ENCODE results near the gene HINT1.
A peak's percentile ranks its signal among the peaks of the same experiment; 100 is the strongest.
"Not testable (repeated sequence)": the region's sequence is repeated elsewhere in the genome, so short reads cannot be mapped to it uniquely, and the experiment has no call there.

Gene HINT1

DNA sequence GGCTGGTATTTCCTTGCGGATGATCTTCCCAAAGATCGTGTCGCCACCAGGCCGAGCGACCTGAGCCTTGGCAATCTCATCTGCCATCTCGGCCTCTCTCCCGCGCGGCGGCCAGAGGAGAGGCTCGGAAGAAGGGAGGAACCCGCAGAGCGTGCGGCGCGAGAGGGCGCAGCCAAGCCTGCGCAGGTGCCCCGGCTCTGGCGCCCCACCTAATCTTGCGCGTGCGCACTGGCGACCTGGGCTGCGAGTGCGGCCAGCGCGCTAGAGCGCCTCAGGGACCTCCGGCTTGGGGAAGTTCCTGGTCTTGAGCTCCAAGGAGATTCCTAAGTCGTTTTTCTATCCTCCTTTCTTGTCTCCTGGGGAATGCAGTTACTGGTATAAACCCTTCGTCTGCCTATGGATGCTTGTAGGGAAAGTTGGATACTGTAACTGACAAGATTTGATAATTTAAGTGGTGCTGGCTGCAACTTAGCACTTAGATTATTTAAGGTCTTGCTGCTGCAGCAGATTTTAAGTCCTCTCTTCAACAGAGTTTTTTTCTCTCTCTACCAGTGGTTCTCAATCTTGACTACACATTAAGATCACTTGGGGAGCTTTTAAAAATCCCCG, at the start of gene HINT1:
TSS of gene HINT1 (minus strand) at position 138 of the 609 bp plus-strand sequence. CDS start at position 87, 51 bp downstream.
- DNase-seq = peak; percentile 79

DNA sequence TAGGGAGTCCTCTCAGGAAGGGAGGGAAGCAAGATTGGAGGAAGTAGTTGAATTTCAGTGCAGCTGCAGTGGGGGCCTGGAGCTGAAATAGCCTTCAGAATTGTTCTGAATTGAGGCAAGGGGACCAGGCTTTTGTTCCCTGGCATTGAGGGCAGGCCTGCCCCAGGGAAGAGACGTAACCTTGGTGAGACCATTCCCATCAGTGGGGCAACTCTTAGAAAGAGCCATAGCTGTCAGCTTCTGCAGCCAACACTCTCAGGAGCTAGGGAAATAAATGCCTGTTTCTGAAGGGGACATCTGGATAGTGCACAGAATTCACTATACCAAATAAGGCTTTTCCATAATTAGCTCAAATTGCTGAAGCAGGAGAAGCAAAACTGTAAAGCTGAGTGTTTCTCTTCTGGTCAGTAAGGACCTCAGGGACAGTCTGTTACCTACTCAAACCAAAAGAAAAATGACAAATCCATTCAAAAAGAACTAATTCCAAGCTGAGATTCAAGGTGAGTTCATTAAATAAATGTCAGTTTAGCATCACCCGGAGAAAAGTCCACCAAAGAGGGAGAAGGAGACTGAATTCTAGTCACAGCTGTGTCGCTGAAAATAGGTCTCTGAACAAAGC, 49.7 kb upstream of the HINT1 start:
- DNase-seq = no peak

DNA sequence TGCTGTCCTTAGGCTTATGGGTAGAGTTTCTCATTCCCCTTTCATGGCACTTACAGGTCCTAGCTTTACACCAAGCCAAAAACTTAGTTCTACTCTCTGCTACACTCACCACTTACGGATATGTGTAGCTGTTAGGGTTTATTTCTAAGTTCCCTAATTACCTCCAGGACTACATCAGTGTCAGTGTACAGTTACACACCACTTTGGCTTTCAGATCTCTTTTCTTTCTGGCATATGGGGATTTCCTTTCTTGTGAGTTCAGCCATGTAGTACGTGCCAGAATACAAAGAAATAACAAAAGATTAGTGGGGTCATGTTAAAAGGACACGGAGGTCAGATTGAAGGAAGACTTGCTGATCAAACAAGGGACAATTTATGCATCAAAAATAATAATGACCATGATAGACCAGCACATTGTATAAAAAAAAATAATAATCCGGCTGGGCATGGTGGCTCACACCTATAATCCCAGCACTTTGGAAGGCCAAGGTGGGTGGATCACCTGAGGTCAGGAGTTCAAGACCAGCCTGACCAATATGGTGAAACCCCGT, 47.5 kb upstream of the HINT1 start:
- DNase-seq = no peak

DNA sequence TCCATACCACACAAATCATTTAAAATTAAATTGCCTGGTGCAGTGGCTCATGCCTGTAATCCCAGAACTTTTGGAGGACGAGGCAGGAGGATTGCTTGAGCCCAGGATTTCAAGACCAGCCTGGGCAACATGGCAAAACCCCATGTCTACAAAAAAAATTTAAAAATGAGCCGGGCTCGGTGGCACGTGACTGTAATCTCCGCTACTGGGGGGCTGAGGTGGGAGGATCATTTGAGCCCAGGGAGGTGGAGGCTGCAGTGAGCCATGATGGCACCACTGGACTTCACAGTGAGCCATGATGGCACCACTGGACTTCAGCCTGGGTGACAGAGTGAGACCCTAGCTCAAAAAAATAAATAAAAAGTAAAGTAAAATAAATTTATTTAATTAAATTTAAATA, 46.6 kb upstream of the HINT1 start:
- no peak for DNase-seq

DNA sequence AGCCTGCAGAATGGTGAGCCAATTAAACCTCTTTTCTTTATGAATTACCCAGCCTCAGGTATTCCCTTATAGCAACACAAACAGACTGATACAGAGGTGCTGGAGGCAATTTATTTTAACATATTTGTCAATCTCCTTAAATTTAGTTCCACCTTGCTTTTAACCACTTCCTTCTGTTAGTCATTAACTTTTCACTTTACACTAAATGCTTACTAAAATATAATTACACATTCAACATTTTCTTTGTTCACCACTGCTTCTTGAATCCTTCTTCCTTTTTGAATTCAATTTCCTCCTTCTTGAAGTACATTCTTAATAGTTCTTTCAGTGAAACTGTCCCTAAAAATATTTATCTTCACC, 45.1 kb upstream of the HINT1 start:
- DNase-seq = no peak

DNA sequence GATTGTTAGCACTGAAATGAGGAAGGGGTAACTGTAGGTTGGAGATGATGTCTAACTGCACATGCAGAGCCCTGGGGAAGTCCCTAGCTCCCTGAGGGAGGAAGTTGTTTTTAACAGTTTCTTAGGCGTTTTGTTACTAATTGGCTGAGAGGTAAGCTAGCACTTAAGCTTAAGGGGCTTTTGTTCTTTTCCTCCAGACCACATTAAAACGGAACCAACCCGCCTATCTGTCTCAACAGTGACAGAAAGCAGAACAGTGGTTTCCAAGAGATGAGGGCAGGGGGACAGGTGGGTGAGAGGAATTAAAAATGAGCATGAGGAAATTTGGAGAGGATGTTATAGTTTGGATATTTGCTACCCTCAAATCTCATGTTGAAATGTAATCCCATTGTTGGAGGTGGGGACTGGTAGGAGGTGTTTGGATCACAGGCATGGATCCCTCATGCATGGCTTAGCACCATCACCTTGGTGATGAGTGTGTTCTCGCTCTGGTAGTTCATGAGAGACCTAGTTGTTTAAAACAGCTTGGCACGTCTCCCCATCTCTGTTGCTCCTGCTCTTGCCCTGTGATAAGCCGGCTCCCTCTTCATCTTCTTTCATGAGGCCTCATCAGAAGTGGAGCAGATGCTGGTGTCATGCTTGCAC, 44.6 kb upstream of the HINT1 start:
- DNase-seq = no peak

DNA sequence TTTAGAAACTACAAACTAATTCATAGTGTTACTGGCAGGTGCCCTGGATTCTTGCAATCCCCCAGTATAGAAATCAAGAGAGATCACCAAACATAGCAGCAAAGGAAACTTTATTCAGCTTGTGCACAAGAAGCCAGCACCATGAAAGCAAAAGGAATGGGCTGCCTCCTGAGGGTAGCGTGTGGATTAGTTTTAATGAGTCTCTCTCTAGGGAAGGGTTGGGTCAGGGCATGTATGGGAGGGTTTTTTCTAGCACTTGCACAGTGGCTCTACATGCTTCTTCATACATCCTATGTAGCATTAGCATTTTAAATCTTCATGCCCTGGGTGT, 44.1 kb upstream of the HINT1 start:
- no peak for DNase-seq

DNA sequence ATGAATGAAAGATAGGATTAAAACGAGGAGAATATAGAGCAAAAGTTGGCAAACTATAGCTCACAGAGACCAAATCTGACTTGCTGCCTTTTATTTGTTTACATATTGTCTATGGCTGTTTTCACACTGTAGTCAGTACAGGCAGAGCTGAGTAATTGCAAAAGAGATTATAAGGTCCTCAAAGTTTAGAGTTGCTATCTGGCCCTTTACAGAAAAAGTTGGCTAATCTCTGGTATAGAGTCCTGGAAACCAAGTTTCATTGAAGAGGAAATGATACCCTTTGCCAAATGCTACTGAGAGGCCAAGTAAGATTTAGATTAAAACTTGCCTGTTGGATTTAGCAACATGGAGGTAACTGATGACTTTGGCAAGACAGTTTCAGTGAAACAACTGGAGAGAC, 41.7 kb upstream of the HINT1 start:
- DNase-seq = no peak

DNA sequence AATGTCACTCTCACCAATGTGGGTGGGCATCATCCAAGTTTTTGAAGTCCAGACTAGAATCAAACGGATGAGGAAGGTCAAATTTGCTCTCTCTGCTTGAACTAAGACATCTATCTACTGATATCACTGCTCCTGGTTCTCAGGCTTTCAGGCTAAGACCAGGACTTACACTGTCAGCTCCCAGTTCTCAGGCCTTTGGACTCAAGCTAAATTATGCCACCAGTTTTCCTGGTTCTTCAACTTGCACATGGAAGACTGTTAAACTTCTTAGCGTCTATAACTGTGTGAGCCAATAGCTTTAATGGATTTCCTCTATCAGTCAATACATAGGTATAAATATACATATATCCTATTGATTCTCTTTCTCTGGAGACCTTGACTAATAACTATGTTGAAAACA, 41.0 kb upstream of the HINT1 start:
- DNase-seq = no peak

DNA sequence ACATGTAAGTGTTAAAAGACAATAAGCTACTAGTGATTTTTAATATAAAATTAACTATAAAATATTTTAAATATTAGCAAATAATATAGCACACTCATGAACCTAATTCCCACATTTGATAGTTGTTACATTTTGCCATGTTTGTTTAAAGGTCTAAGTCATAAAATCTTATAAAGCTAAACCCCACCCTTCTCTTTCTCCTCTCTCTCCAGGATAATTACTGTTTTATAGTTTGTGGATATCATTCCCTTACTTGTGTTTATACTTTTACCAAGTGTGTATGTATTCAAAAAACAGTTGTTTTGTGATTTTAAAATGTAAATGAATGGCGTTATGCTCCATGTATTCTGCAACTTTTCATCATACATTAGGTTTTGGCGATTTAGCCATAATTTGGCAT, 39.9 kb upstream of the HINT1 start:
- no peak for DNase-seq

DNA sequence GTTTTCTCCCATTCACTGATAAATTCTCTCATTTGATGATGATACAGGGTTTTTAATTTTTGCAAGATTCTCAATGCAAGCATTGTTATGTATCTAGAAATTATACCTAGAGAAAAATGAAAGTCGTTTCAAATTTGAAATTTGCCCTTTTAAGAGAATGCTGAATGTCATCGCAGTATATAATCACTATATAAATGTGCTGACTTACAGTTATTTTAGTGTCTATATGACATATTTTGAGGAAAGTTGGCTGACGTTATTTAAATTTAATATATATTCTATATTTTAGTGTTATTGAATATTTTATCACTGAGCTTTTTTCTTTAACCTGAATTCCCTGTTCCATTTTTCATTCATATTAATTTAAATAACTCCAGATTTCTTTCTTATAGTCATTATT, 35.5 kb upstream of the HINT1 start:
- DNase-seq = no peak

DNA sequence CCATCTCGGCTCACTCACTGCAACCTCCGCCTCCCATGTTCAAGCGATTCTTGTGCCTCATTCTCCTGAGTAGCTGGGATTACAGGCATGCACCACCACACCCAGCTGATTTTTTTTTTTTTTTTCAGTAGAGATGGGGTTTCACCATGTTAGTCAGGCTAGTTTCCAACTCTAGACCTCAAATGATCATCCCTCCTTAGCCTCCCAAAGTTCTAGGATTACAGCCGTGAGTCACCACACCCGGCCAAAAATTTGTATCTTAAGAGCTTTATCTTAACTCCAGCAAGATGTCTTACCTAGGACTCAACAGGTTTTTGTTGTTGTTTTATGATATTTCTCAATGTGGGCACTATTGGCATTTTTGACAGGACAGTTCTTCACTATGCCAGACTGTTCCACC, 33.6 kb upstream of the HINT1 start:
- DNase-seq = no peak

DNA sequence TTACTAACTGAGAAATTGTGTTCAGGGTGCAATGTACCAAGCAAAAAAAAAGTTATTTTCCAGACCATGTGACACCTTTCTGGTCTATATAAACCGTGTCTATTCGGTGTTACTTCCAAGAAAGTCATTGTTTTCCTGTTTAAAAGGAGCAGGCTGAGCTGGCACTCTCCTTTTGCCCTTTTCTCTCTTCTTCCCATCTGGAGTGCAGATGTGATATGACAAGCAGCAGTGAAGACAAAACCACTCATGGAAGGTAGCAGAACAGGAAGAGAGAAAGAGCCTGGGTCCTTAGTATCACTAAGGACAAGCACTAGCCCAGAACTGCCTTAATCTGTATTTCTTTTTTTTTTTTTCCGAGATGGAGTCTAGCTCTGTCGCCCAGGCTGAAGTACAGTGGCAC, 31.3 kb upstream of the HINT1 start:
- no peak for DNase-seq

DNA sequence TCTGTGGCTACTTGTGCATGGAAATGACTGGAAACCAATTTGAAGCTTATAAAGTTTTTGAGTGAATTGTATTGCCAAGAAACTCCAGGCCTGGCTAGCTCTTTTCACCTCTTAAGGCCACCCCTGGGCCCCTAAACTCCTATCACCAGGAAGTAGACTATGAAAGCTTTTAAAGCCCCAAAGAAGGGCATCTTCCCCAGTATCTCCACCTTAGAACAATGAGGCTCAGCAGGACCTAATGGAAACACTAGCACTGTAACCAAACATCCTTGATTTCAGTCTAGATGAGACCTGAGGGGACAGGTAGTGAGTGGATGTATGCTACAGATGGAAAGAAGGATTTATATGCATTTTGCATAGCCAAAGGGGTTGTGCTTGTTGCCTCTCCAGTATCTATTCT, 30.6 kb upstream of the HINT1 start:
- no peak for DNase-seq

DNA sequence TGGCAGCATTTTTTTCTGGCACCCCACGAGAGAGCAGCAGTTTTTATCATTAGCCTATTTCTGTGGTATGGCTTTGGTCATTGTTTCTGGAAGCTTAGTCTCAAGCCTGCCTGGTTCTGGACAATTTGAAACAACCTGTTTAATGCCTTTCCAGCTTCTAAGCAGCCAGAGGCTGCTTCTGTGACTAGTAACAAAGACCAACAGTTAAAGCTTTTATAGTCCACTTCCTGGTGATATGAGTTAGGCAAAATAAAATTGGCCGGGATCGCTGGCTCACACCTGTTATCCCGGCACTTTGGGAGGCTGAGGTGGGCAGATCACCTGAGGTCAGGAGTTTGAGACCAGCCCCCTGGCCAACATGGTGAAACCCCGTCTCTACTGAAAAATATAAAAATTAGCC, 29.7 kb upstream of the HINT1 start:
- DNase-seq = no peak

DNA sequence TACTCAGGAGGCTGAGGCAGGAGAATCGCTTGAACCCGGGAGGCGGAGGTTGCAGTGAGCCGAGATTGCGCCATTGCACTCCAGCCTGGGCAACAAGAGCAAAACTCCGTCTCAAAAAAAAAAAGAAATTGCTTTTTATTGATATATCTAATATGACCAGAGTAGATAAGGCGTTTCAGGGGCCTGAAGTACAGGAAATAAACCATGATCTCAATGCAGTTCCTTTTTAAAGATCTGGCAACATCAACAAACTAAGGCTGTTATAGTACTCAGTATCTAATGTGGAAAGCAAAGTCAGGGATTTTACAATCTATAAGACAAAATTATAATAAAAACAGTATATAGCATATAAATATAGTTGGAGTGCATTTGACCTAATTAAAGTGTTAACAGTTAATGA, 28.8 kb upstream of the HINT1 start:
- not testable (repeated sequence) for DNase-seq

DNA sequence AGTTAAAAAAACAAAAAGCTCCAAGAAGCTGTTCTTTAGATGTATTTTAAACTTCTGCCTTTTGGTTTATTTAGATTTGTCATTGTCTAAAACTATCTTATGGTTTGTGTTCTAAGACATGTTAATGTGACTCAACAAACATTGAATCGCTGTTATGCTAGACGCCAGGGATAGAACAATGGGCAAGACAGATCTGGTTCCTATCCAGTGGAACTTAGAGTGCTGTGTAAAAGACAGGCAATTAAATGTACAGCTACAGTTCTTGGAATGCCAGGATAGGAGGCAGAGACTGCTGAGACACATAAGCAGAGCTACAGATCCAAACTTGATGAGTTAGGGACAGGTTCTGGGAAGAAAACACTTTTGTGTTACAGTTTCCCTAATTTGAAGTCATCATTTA, 28.1 kb upstream of the HINT1 start:
- no peak for DNase-seq

DNA sequence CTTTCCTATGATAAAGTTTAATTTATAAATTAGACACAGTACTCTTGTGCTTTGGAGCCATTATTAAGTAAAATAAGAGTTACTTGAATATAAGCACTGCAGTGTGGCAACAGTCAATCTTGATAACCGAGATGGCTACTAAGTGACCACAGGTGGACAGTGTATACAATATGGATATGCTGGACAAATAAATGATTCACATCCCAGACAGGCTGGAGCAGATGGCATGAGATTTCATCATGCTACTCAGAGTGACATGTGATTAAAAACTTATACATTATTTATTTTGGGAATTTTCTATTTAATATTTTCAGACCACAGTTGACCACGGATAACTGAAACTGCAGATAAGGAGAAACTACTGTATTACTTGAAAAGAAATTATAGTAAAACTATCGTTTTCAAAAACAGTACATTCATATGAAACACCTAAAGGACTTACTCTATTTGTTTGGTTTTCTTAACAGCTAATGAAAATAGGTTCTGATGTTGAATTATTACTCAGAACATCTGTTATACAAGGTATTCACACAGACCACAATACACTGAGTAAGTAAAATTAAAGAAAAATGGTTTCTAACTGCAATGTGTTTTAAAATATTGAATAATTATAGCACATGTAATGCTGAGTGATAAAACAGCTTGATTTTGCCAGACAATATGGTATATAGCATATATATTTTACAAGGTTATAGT, 21.7 kb upstream of the HINT1 start:
- no peak for DNase-seq

DNA sequence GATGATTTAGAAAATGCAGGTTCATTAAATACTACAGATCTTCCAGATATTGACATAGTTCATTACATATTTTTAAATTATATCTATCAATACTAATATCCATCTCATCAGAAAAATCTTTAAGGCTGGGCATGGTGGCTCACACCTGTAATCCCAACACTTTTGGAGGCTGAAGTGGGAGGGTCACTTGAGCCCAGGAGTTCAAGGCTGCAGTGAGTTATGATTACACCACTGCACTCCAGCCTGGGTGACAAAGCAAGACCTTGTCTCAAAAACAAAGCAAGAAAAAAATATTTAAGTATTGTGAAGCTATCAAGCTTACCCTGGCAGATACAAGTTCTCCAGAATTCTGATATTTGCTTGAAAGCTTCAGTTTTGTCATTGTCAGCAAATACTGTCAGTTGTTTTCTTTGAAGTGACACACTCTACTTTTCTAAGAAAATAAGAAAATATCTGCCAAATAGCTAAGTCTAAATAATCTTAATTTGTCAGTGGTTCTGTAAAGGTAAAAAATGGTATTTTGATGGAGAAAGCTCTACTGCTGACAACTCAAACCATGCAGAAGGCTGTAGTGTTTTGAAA, 20.6 kb upstream of the HINT1 start:
- DNase-seq = no peak

DNA sequence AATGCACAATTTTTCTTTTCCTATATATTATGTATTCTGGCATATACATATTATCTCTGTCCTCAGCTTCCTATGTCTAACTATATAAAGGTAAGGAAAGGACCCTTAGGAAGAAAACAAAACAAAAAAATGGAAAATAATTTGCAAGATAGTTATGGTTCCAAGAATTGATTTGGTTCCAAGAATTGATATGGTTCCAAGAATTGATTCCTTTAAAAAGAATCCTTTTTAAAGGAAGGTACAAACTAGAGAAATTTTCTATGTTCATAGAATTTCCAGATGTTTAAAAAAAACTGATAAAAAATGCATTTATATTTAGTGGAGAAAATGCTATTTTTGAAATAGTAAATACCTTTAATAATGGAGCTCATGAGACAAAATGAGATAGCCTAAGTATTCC, 17.8 kb upstream of the HINT1 start:
- no peak for DNase-seq

DNA sequence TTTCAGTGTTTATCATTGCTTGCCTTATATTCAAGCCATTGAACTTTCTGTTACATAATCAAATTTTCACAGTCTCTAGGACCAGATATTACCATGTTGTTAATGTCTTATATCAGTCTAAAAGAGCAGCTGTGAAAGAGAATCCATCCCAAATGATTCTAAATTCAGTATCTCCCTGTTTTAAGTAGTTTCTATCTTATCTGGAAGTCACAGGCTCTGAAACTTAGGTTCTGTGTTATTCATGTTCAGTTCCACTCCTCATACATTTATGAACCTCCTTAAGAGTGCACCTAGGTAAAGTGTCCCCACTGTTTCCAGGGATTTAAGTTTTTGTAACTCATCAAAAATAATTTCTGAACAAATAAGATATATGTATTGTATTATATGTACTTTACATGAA, 15.4 kb upstream of the HINT1 start:
- DNase-seq = no peak

DNA sequence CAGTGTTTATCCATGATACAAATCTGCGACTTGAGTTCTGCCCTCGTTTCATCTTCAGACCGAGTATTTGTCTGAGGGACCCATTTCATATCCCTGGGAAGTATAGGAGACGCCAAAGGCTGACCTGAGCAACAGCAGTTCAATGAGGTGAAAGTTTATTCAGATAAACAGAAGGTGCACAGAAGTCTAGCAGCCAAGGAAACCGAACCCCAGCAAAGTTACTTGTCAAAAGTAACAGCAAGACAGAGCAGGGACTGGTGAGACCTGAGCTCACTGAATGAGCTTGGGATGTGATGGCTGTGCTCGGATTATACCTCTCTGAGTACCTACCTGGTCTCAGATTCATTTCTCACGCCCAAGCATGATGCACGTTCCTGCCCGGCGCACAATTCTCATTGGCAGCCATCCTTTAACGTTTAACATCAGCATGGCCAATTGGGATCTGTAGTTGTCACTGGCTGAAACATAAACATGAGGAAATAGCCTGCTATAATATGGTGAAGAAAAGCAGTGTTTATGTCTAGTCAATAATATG, 6.3 kb upstream of the HINT1 start:
- no peak for DNase-seq

DNA sequence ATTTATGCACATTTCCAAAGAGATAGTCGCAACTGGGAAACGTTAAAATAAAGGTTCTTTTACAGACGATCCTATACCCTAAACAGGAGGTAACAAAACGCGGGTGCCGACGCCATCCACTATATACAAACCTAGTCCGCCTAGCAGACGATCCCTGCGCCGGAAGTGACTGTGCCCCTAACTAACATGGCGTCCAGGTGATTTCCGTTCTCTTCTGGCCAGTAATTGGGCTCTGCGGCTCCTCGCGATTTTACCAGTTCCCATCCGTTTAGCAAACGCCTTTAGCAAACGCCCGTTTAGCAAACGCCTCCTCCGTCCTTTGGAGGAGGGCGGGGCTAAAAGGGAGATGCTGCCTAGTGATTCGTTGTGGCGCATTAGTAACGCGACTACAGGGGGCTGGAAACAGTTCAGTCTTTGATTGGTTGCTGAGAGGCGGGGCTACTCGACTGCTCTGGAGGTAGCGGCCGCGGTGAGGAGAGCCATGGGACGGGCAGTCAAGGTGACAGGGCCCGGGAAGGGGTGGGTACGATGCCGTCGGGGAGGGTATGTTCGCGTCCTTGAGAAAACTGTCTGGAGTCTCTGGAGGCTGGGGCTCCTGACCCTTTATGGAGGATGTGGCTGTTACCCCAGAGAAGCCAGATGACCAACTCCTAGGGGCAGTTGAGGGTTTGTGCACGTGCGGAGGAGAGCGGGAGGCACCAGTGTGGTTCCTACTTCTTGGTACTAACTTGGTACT, 5.7 kb upstream of the HINT1 start, which contains the start of gene LYRM7:
TSS of gene LYRM7 (plus strand) at position 405 of the 736 bp plus-strand sequence. CDS start at position 482, 77 bp downstream.
- peak; percentile 97 for DNase-seq

All from NCI-H2227 treated with DMSO at 0.1 percent for 48 hours (cell line).